GM10266 (cell line): ENCODE measurements around the gene CRHR2.

Source experiments
- DNase-seq: peaks from one replicate; pipeline ENCODE4 v3.0.0; 2012; ENCODE audit errors: extremely low spot score
- CTCF ChIP-seq: IDR thresholded peaks from 2 replicates; pipeline ENCODE4 v1.5.1; 2012; ENCODE audit warnings: mild to moderate bottlenecking, low read depth; ENCODE audit not compliant: control insufficient read depth, insufficient read depth; ENCODE audit errors: missing control alignments

The CRHR2 gene

GRCh38 chr7:30652698-30653641 is 29.3 kb downstream of the CRHR2 start:
- DNase-seq, result no peak
- TF ChIP-seq CTCF, result no peak

DNA sequence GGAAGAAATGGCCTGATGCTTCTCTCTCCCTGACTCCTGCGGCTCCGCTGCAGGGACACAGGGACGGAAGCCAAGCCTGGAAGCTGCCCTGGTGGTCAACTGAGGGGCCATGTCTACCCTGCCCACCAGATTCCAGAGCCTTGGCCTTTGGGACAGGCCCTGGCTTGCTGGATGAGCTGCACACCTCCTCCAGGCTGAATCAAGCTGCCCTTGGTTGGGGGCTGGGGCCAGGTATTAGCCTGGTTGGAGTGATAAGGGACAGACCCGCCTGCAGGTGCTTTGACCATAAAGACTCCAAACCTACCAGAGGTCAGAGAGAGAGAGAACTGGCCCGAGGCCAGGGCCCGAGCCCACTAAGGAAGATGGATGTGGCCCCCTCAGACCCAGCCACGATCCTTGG is 30.1 kb downstream of the CRHR2 start:
- no peak for DNase-seq
- no peak for TF ChIP-seq CTCF

GRCh38 chr7:30650421-30650808 is 31.8 kb downstream of the CRHR2 start:
- DNase-seq, result no peak
- TF ChIP-seq CTCF, result no peak

DNA sequence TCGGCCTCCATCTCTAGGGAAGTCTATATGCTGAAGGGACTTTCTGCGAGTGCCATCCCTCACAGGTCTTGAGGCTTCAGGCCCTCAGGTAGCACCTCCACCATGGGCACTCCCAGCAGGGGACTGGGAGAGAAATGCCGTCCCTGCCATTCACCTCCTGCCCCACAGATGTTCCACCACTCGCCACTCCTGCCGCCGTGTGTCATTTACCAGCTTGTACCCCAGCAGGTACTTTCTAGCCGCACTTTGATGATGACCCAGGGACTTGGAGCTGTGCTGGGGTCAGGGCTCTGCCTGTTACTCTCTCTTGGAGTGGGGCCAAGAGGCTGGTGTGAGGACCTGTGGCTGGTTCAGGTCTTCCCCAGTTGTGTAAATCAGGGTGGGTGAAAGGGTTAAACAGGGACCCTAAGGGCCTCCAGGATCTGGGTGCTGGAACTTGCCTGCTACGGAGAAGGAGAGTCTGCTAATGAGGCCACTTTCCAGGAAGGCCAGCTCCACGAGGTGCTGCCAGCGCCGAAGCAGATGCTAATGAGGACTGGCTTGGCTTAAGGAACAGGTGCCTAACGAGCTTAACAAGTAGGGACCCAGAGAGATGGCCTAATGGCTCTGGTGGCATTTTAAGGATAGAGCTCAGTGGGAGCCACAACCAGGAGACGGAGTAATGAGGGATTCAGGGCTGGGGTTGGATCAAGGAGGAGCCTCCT is 32.4 kb downstream of the CRHR2 start:
- DNase-seq, result no peak
- TF ChIP-seq CTCF, result no peak

GRCh38 chr7:30648744-30649540 is 33.3 kb downstream of the CRHR2 start:
- TF ChIP-seq CTCF, result no peak
- DNase-seq, result no peak

DNA sequence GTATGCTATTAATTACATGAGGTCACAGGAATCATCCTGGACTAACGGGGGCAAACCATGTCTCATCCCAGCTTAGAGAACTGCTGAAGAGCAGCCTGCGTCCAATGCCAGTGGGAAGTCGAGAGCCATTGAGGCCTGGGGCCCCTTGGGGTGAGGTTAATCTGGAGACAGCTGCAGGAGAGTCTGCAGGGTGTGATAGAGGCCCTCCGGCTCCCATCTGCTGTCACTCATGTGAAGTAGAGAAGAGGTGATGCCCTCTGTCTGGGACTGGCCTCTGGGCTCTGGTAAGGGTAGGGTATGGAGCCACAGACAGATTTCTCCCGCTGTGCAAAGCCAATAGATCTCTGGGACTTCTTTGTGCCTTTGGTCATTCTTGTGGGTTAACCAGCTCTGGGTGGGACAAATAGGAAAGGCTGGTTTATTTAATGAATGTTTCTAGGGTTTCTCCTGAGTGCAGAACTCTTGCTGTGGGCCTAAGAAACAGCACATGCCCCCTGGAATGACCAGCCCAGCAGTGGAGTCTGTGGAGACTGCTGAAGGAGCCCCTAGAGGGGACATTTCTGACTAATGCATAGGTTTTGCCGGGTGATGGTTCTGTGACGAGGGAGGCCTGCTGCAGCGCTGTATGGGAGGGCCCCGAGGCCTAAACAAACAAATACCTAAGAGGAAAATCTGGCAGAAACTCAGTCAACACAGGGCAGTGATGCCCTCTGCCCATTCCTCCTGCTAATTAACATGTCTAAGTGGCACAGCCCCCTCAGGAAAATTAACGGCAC is 34.5 kb downstream of the CRHR2 start:
- TF ChIP-seq CTCF, result no peak
- DNase-seq, result no peak
